Stimulated activated CD4-positive, alpha-beta T cell treated with anti-CD3 and anti-CD28 coated beads, Interleukin-15, amount 100 ng/mL, for 48 hours (primary cell): ENCODE results near the gene FIBP.

ENCODE experiments used
- DNase-seq, 2 donors: peaks; one replicate each; pipeline ENCODE4 v3.0.0-alpha.2; 2020; ENCODE audit warnings: low read depth in 2 of 2

The FIBP gene

DNA sequence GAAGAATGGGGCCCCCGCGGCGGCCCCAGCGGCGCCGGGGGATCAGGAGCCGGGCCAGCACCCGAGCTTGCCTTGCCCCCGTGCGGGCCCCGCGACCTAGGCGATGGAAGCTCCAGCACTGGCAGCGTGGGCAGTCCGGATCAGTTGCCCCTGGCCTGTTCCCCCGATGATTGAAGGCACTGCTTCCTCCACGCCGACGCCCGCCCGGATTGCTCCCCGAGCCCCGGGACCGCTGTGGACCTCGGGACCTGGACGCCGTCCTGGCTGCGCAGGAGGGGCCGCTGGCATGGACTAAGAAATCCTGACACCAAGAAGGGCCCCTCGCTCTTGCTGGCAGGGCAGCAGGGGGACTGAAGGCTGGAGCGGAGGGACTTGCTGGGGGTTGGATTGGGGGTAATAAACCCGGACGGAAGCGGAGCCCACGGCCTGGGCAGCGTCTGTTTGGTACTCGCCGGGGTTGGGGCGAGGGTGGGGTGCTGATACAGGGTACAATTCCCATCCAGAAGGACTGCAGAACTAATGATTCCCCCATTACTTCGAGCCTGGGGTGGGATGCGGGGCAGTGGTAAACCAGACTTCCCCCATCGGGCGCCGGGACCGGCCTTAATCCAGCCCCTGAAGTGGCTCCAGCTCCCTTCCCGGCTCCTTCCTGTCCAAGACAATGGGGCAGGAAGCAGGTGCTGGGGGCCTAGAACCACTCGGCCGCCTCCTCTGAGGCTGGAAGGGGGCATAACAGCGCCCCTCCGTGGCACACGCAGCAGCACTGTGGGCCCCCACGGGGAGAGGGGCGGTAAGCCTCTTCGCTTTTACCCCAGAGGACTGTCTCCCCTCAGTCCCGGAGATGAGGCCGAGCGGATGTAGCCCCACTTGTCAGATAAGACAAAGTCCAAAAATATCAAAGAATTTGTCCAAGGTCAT is 3.2 kb upstream of the FIBP start:
- no peak for DNase-seq

DNA sequence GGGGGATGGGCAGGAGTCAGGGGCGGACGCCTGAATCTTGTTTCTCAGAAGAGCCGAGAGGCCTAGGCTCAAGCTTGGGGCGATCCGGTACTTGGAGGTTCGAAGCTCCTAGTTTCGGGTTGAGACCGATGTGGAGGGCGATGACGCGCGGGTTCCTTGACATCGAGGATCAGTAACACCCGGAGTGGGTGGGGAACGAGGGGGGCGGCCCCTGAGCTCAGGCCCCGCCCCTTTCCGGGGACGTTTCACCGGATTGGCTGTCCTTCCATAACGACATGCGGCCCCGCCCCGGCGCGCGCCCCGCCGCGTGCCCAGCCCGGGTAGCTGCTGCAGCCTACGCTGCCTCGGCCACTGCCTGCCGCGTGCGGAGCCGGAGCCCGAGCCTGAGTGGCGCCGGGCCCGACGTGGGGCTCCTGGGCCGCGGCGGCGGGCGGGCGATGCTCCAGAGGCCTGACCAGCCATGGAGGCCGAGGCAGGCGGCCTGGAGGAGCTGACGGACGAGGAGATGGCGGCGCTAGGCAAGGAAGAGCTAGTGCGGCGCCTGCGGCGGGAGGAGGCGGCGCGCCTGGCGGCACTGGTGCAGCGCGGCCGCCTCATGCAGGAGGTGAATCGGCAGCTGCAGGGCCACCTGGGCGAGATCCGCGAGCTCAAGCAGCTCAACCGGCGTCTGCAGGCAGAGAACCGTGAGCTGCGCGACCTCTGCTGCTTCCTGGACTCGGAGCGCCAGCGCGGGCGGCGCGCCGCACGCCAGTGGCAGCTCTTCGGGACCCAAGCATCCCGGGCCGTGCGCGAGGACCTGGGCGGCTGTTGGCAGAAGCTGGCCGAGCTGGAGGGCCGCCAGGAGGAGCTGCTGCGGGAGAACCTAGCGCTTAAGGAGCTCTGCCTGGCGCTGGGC is 2.3 kb upstream of the FIBP start, which contains the start of gene CCDC85B:
Gene CCDC85B (plus strand): TSS at position 350 of the 895 bp plus-strand sequence. CDS start 111 bp downstream, at position 461.
- DNase-seq = peak; percentile 97 to 98

GRCh38 chr11:65887723-65888162 is 528 bp downstream of the FIBP start:
- DNase-seq = no peak

- DNase-seq = no peak
These were observed 1.2 kb downstream of the FIBP start for GRCh38 chr11:65886826-65887722.

GRCh38 chr11:65885808-65886536 is 2.3 kb downstream of the FIBP start:
- no peak for DNase-seq

DNA sequence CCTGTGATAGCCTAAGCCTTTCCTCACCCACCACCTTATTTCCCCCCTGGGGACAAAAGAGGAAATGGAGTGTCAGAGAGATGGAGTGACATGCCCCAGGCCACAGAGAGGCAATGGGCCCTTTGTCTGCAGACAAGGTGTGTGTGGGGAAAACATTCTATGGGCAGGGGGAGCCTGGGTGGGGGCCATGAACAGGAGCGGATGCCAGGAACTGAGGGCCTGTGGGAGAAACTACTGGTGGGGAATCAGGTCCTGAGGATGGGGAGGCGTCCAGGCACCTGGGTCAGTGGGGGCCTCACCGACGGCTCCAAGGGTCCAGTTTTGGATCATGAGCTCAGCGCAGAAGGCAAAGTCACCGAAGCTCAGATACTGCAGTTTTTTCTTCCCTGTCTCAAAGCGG is 3.0 kb downstream of the FIBP start:
- DNase-seq = no peak

GRCh38 chr11:65884716-65885092 is 3.6 kb downstream of the FIBP start:
- DNase-seq = peak; percentile 65 to 76

GRCh38 chr11:65883786-65884715 is 4.2 kb downstream of the FIBP start:
- no peak for DNase-seq

DNA sequence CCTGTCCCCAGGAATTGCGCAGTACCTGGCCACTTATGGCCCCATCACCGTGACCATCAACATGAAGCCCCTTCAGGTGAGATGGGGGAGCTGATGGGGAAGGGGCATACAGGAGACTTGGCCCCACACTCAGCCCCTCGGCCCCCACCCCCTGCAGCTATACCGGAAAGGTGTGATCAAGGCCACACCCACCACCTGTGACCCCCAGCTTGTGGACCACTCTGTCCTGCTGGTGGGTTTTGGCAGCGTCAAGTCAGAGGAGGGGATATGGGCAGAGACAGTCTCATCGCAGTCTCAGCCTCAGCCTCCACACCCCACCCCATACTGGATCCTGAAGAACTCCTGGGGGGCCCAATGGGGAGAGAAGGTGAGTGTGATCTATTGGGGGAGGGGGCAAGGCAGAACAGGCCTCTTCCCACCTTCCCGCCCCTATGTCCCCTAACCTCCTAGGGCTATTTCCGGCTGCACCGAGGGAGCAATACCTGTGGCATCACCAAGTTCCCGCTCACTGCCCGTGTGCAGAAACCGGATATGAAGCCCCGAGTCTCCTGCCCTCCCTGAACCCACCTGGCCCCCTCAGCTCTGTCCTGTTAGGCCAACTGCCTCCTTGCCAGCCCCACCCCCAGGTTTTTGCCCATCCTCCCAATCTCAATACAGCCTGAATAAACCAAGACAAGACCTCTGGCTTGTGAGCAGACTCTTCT is 5.1 kb downstream of the FIBP start:
- DNase-seq = no peak

DNA sequence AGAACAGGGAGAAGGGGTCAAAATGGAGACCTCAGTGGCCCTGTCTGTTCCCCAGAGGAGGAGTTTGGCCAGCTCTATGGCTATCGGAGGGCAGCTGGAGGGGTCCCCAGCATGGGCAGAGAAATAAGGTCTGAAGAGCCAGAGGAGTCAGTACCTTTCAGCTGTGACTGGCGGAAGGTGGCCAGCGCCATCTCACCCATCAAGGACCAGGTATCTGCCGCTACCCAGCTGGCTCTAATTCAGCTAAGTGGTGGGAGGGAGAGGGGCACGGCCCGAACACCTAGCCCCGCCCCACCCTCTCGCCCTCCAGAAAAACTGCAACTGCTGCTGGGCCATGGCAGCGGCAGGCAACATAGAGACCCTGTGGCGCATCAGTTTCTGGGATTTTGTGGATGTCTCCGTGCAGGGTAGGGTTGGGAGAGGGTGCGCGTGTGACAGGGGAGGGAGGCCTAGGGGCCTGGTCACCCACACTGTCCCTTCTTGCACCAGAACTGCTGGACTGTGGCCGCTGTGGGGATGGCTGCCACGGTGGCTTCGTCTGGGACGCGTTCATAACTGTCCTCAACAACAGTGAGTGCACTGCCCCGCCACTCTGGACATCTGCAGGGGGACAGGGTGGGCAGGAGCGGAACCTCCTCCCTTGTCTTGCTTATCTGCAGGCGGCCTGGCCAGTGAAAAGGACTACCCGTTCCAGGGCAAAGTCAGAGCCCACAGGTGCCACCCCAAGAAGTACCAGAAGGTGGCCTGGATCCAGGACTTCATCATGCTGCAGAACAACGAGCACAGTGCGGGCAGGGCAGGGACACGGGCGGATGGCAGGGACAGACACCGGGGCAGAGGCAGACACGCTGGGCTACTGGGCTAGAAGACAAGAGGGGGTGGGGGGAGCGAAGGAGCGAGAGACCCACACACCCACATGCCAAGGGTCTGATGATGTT is 5.9 kb downstream of the FIBP start:
- no peak for DNase-seq

DNA sequence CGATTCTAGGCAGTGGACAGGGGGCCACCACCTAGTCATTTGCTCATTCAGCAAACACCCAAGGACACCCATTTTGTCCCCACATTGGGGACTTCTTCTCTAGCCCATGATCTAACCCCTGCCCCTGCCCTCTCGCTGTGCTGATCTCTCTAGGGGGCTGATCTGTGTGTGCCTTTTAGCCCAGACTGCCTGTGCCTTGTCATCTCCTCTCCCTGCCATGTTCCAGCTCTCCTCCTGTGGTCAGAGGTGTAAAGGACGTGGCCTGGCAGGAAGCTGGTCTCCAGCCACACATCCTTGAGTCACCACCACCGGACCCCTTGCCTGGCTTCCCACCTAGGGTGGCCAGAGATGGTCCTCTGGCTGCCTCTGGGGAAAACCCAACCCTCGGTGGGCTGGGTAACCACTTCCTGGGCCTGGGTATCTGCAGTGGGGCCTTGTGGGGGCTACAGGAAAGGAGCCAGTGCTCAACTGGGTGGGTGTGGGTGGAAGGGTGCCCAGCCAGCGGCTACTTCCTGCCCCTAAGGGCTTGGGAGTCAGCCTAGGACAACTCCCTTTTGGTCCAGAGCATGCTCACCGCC is 7.3 kb downstream of the FIBP start:
- no peak for DNase-seq

DNA sequence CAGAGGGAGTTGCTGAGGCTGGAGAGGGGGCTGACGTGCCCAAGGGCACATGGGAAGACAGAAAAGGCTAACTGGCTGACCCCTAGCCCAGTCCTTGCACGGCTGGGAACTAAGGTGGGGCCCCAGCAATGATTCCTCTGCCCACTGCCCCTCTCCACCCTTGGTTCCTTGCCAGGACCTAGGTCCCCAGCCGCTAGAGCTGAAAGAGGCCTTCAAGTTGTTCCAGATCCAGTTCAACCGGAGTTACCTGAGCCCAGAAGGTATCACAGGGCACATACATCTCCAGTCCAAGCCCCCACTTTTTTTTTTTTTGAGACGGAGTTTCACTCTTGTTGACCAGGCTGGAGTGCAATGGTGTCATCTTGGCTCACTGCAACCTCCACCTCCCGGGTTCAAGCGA is 8.2 kb downstream of the FIBP start:
- DNase-seq = no peak

- DNase-seq = no peak
These were observed 8.7 kb downstream of the FIBP start, which contains the start of gene CTSW for GRCh38 chr11:65879617-65880016. Gene CTSW (plus strand): TSS chr11:65879837. CDS start chr11:65879855, 18 bp downstream.

- peak; percentile 88 to 94 for DNase-seq
These were observed 14.7 kb downstream of the FIBP start for GRCh38 chr11:65873318-65874156.

DNA sequence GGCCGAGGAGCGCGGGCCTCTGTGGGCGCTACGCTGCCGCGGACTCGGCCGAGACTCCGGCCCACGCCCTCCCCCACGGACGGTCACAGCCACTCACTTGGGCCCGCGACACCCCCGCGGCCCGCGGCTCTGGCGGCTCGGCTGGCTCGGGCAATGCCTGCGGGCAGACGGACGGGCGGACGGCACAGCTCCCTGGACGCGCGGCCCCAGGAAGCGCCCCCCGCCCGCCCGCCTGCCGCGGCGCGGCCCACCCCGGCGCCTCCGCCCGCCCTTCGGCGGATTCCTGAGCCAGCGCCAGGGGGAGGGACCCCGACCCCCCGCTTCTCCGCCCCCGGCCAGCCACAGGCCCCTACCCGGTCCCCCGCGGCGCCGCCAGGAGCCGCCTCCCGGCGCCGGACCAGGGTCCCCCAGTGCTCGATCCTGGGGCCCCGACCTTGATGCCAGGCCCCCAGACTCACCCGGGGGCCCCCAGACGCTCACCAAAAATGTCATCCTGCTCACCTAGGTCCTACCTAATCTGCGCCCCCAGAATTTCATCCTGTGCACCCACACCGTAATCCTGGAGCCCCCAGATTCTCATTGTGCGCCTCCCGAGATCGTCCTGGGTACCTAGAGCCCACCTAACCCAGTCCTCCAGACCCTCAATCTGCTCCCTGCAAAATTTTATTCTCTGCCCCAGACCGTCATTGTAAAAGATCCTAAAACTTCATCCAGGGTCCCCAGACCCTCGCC is 15.5 kb downstream of the FIBP start, which contains the start of gene EFEMP2:
Gene EFEMP2 (minus strand): TSS at position 215 of the 732 bp plus-strand sequence. CDS start 446 bp downstream, outside the sequence.
- DNase-seq = no peak
